ENCODE data around the gene TGM3.

The TGM3 gene

GRCh38 chr20:2330090-2330695 lies 34.4 kb downstream of the TGM3 start:
- Histone ChIP-seq H3K4me3 (ENCODE audit: low read length) (no peak overlapping the region), H3K9me3 (replicated peaks; ENCODE audit: low read length) (no peaks in the 10 kb centered on the region), H3K4me2 (ENCODE audit: low read length) (no peak overlapping the region), H3K9ac (ENCODE audit: low read depth, low read length) (no peak overlapping the region), H3K36me3 (ENCODE audit: insufficient read depth, low read length) (no peaks in the 10 kb centered on the region), H3K4me1 (ENCODE audit: control insufficient read depth, insufficient read depth, low read length) (no peaks in the 10 kb centered on the region), H3K27me3 (ENCODE audit: control insufficient read depth, insufficient read depth, low read length) (peaks cover 20% of the 10 kb centered on the region)

GRCh38 chr20:2331106-2331505 lies 35.3 kb downstream of the TGM3 start:
- no peak overlapping the region for H3K4me2 ChIP-seq (ENCODE audit: low read length)
- H3K27me3 ChIP-seq (ENCODE audit: control insufficient read depth, insufficient read depth, low read length): peaks cover 23% of the 10 kb centered on the region
- H3K4me3 ChIP-seq (ENCODE audit: low read length): no peak overlapping the region
- no peak overlapping the region for H3K9ac ChIP-seq (ENCODE audit: low read depth, low read length)
- no peaks in the 10 kb centered on the region for H3K36me3 ChIP-seq (ENCODE audit: insufficient read depth, low read length)
- H3K9me3 ChIP-seq (replicated peaks; ENCODE audit: low read length): no peaks in the 10 kb centered on the region
- no peaks in the 10 kb centered on the region for H3K4me1 ChIP-seq (ENCODE audit: control insufficient read depth, insufficient read depth, low read length)

- Histone ChIP-seq H3K4me1 (ENCODE audit: control insufficient read depth, insufficient read depth, low read length) (no peaks in the 10 kb centered on the region), H3K4me3 (ENCODE audit: low read length) (no peak overlapping the region), H3K36me3 (ENCODE audit: insufficient read depth, low read length) (no peaks in the 10 kb centered on the region), H3K4me2 (ENCODE audit: low read length) (no peak overlapping the region), H3K27me3 (ENCODE audit: control insufficient read depth, insufficient read depth, low read length) (peaks cover 27% of the 10 kb centered on the region), H3K9ac (ENCODE audit: low read depth, low read length) (no peak overlapping the region), H3K9me3 (replicated peaks; ENCODE audit: low read length) (no peaks in the 10 kb centered on the region)
These were observed 36.2 kb downstream of the TGM3 start for GRCh38 chr20:2331901-2332565.

GRCh38 chr20:2332711-2333110 lies 36.9 kb downstream of the TGM3 start:
- no peak overlapping the region for H3K4me2 ChIP-seq (ENCODE audit: low read length)
- no peak overlapping the region for H3K4me3 ChIP-seq (ENCODE audit: low read length)
- H3K4me1 ChIP-seq (ENCODE audit: control insufficient read depth, insufficient read depth, low read length): no peaks in the 10 kb centered on the region
- no peaks in the 10 kb centered on the region for H3K36me3 ChIP-seq (ENCODE audit: insufficient read depth, low read length)
- H3K27me3 ChIP-seq (ENCODE audit: control insufficient read depth, insufficient read depth, low read length): peaks cover 28% of the 10 kb centered on the region
- H3K9me3 ChIP-seq (replicated peaks; ENCODE audit: low read length): no peaks in the 10 kb centered on the region
- H3K9ac ChIP-seq (ENCODE audit: low read depth, low read length): no peak overlapping the region

GRCh38 chr20:2333821-2334220 lies 38.0 kb downstream of the TGM3 start:
- Histone ChIP-seq H3K9me3 (replicated peaks; ENCODE audit: low read length) (no peaks in the 10 kb centered on the region), H3K36me3 (ENCODE audit: insufficient read depth, low read length) (no peaks in the 10 kb centered on the region), H3K9ac (ENCODE audit: low read depth, low read length) (no peak overlapping the region), H3K27me3 (ENCODE audit: control insufficient read depth, insufficient read depth, low read length) (peaks cover 37% of the 10 kb centered on the region), H3K4me2 (ENCODE audit: low read length) (no peak overlapping the region), H3K4me3 (ENCODE audit: low read length) (no peak overlapping the region), H3K4me1 (ENCODE audit: control insufficient read depth, insufficient read depth, low read length) (no peaks in the 10 kb centered on the region)

- Histone ChIP-seq H3K9me3 (replicated peaks; ENCODE audit: low read length) (no peaks in the 10 kb centered on the region), H3K27me3 (ENCODE audit: control insufficient read depth, insufficient read depth, low read length) (peaks cover 33% of the 10 kb centered on the region), H3K4me1 (ENCODE audit: control insufficient read depth, insufficient read depth, low read length) (no peaks in the 10 kb centered on the region)
These were observed 39.5 kb downstream of the TGM3 start for GRCh38 chr20:2335096-2335870.

GRCh38 chr20:2336471-2336870 lies 40.7 kb downstream of the TGM3 start:
- no peaks in the 10 kb centered on the region for H3K9me3 ChIP-seq (replicated peaks; ENCODE audit: low read length)
- H3K4me1 ChIP-seq (ENCODE audit: control insufficient read depth, insufficient read depth, low read length): no peaks in the 10 kb centered on the region
- H3K36me3 ChIP-seq (ENCODE audit: insufficient read depth, low read length): no peaks in the 10 kb centered on the region
- no peak overlapping the region for H3K4me3 ChIP-seq (ENCODE audit: low read length)
- H3K4me2 ChIP-seq (ENCODE audit: low read length): no peak overlapping the region
- H3K9ac ChIP-seq (ENCODE audit: low read depth, low read length): no peak overlapping the region
- H3K27me3 ChIP-seq (ENCODE audit: control insufficient read depth, insufficient read depth, low read length): peaks cover 32% of the 10 kb centered on the region

More at GRCh38 chr20:2335096-2335870, 39.5 kb downstream of the TGM3 start:
- Histone ChIP-seq H3K36me3 (ENCODE audit: insufficient read depth, low read length) (no peaks in the 10 kb centered on the region), H3K4me2 (ENCODE audit: low read length) (no peak overlapping the region), H3K9ac (ENCODE audit: low read depth, low read length) (no peak overlapping the region), H3K4me3 (ENCODE audit: low read length) (no peak overlapping the region)

- Histone ChIP-seq H3K27me3 (ENCODE audit: control insufficient read depth, insufficient read depth, low read length) (peaks cover 35% of the 10 kb centered on the region), H3K36me3 (ENCODE audit: insufficient read depth, low read length) (no peaks in the 10 kb centered on the region), H3K4me3 (ENCODE audit: low read length) (no peak overlapping the region), H3K4me2 (ENCODE audit: low read length) (no peak overlapping the region), H3K4me1 (ENCODE audit: control insufficient read depth, insufficient read depth, low read length) (no peaks in the 10 kb centered on the region), H3K9me3 (replicated peaks; ENCODE audit: low read length) (no peaks in the 10 kb centered on the region), H3K9ac (ENCODE audit: low read depth, low read length) (no peak overlapping the region)
These were observed 41.3 kb downstream of the TGM3 start for GRCh38 chr20:2337142-2337541.

- H3K27me3 ChIP-seq (ENCODE audit: control insufficient read depth, insufficient read depth, low read length): peaks cover 35% of the 10 kb centered on the region
- no peak overlapping the region for H3K4me2 ChIP-seq (ENCODE audit: low read length)
- no peaks in the 10 kb centered on the region for H3K9me3 ChIP-seq (replicated peaks; ENCODE audit: low read length)
- no peak overlapping the region for H3K9ac ChIP-seq (ENCODE audit: low read depth, low read length)
- no peaks in the 10 kb centered on the region for H3K4me1 ChIP-seq (ENCODE audit: control insufficient read depth, insufficient read depth, low read length)
- no peak overlapping the region for H3K4me3 ChIP-seq (ENCODE audit: low read length)
- H3K36me3 ChIP-seq (ENCODE audit: insufficient read depth, low read length): no peaks in the 10 kb centered on the region
These were observed 42.7 kb downstream of the TGM3 start for GRCh38 chr20:2338411-2339066.

GRCh38 chr20:2340136-2340535 lies 44.3 kb downstream of the TGM3 start:
- peaks cover 26% of the 10 kb centered on the region for H3K27me3 ChIP-seq (ENCODE audit: control insufficient read depth, insufficient read depth, low read length)
- no peak overlapping the region for H3K4me2 ChIP-seq (ENCODE audit: low read length)
- H3K4me1 ChIP-seq (ENCODE audit: control insufficient read depth, insufficient read depth, low read length): no peaks in the 10 kb centered on the region
- no peak overlapping the region for H3K9ac ChIP-seq (ENCODE audit: low read depth, low read length)
- H3K9me3 ChIP-seq (replicated peaks; ENCODE audit: low read length): no peaks in the 10 kb centered on the region
- no peak overlapping the region for H3K4me3 ChIP-seq (ENCODE audit: low read length)
- no peaks in the 10 kb centered on the region for H3K36me3 ChIP-seq (ENCODE audit: insufficient read depth, low read length)

GRCh38 chr20:2340823-2341222 lies 45.0 kb downstream of the TGM3 start:
- peaks cover 23% of the 10 kb centered on the region for H3K27me3 ChIP-seq (ENCODE audit: control insufficient read depth, insufficient read depth, low read length)
- no peak overlapping the region for H3K4me3 ChIP-seq (ENCODE audit: low read length)
- no peaks in the 10 kb centered on the region for H3K36me3 ChIP-seq (ENCODE audit: insufficient read depth, low read length)
- no peak overlapping the region for H3K4me2 ChIP-seq (ENCODE audit: low read length)
- no peaks in the 10 kb centered on the region for H3K4me1 ChIP-seq (ENCODE audit: control insufficient read depth, insufficient read depth, low read length)
- no peak overlapping the region for H3K9ac ChIP-seq (ENCODE audit: low read depth, low read length)
- H3K9me3 ChIP-seq (replicated peaks; ENCODE audit: low read length): no peaks in the 10 kb centered on the region

Measured in skeletal muscle satellite cell (primary cell).